GM12878 (cell line): Measurements from ENCODE around the gene SH3D19. TPM values are rescaled to one million over a fixed set of nuclear protein-coding genes. Genes with fewer than 3 reads are reported as not detected.

Experiments
- ATAC-seq: fragments of 200-7000 bp; cut with Tn5 transposase; 3 replicates; pipeline ENCODE4 v1.9.1; 2020; ENCODE audit warnings: mild to moderate bottlenecking, moderate library complexity
- BruUV-seq: library from RNA; stranded (reverse); fragments of 400-500 nt; replicated peaks from 2 replicates; lab custom pipeline; 2021; lab: Mats Ljungman, UMichigan
- CTCF ChIA-PET: fragments of 300-600 bp; sonication (Branson Sonifier 250); formaldehyde crosslinking; extraction: SDS; loops from one replicate; lab custom pipeline; 2021; ENCODE audit warnings: inconsistent platforms; lab: Yijun Ruan, JAX
- POLR2A ChIA-PET: fragments of 350-600 bp; formaldehyde crosslinking; extraction: SDS; loops from one replicate; lab custom pipeline; 2021; ENCODE audit warnings: inconsistent platforms; lab: Charles Lee
- RAD21 ChIA-PET: fragments of 300-600 bp; sonication (Branson Sonifier 250); formaldehyde crosslinking; loops from one replicate; lab custom pipeline; 2023; ENCODE audit warnings: antibody characterized with exemption; ENCODE audit not compliant: unreplicated experiment; lab: Charles Lee
- SMC1A ChIA-PET: fragments of 300-600 bp; sonication (Branson Sonifier 250); formaldehyde crosslinking; loops from one replicate; lab custom pipeline; 2023; ENCODE audit not compliant: unreplicated experiment, uncharacterized antibody; lab: Charles Lee
- DNase-seq: peaks from one replicate; pipeline ENCODE4 v3.0.0-alpha.2; 2011; ENCODE audit warnings: low read depth, low spot score
- FAIRE-seq: peaks from 3 replicates; lab custom pipeline; 2011; peaks lifted over from hg19 to GRCh38; lab: Jason Lieb, UNC
- H2AFZ ChIP-seq: 2 replicates; pipeline ENCODE4 v1.6.0; 2011; ENCODE audit warnings: low read depth, low read length, control low read depth; ENCODE audit not compliant: control insufficient read depth
- H3K27ac ChIP-seq: 2 replicates; pipeline ENCODE4 v1.5.1; 2011; ENCODE audit warnings: control low read depth; ENCODE audit not compliant: control insufficient read depth, insufficient read depth
- H3K27me3 ChIP-seq, 2 experiments: replicated peaks in 1 of 2; 2 replicates each; pipeline versions ENCODE4 v1.6.0 to v1.6.1; 2011; ENCODE audit warnings: low read length in 1 of 2; ENCODE audit not compliant: control insufficient read depth in 2 of 2, insufficient read depth in 2 of 2
- H3K36me3 ChIP-seq, 2 experiments: 2 replicates each; pipeline ENCODE4 v1.5.1; 2011; ENCODE audit warnings: low read length in 1 of 2; ENCODE audit not compliant: control insufficient read depth in 2 of 2, insufficient read depth in 2 of 2
- H3K4me1 ChIP-seq: 2 replicates; pipeline ENCODE4 v1.6.1; 2011; ENCODE audit warnings: mild to moderate bottlenecking, low read length, moderate library complexity, mixed read lengths; ENCODE audit not compliant: control insufficient read depth, insufficient read depth
- H3K4me2 ChIP-seq: 2 replicates; pipeline ENCODE4 v1.6.0; 2011; ENCODE audit warnings: control low read depth; ENCODE audit not compliant: control insufficient read depth, insufficient read depth
- H3K4me3 ChIP-seq: fragments of 200-600 bp; sonication (generic); 2 replicates; pipeline ENCODE4 v1.5.1; 2016
- H3K79me2 ChIP-seq: 2 replicates; pipeline ENCODE4 v1.6.0; 2011; ENCODE audit warnings: low read length; ENCODE audit not compliant: control insufficient read depth, insufficient read depth
- H3K9ac ChIP-seq: 2 replicates; pipeline ENCODE4 v1.8.0; 2011; ENCODE audit warnings: low read length, control low read depth, mixed read lengths; ENCODE audit not compliant: control insufficient read depth, insufficient read depth
- H3K9me3 ChIP-seq: replicated peaks from 3 replicates; pipeline ENCODE4 v1.5.1; 2011; ENCODE audit warnings: mild to moderate bottlenecking, low read length; ENCODE audit not compliant: control insufficient read depth, insufficient read depth
- H4K20me1 ChIP-seq: 2 replicates; pipeline ENCODE4 v1.6.0; 2011; ENCODE audit not compliant: control insufficient read depth, insufficient read depth
- EGR1 ChIP-seq, 2 experiments: IDR thresholded peaks; 1 replicate in 1 of 2; 2 replicates in 1 of 2; pipeline ENCODE4 v1.6.1; 2011 to 2012; ENCODE audit warnings: low read depth in 2 of 2, low read length in 2 of 2, borderline replicate concordance in 1 of 2, mild to moderate bottlenecking in 1 of 2, moderate library complexity in 1 of 2
- HDGF ChIP-seq: fragments of 450-650 bp; IDR thresholded peaks from 2 replicates; pipeline ENCODE4 v1.6.1; 2016; ENCODE audit warnings: antibody characterized with exemption
- JUNB ChIP-seq: IDR thresholded peaks from 2 replicates; pipeline ENCODE4 v1.6.1; 2016; ENCODE audit warnings: antibody characterized with exemption, mild to moderate bottlenecking
- TCF3 ChIP-seq: IDR thresholded peaks from 2 replicates; pipeline ENCODE4 v1.6.1; 2012; ENCODE audit warnings: low read depth, mild to moderate bottlenecking, low read length, borderline replicate concordance; ENCODE audit not compliant: insufficient read depth
- ZBTB11 ChIP-seq: fragments of 450-650 bp; formaldehyde crosslinking; IDR thresholded peaks from 2 replicates; pipeline ENCODE4 v1.5.0; 2022; ENCODE audit warnings: mild to moderate bottlenecking, missing genetic modification characterization
- WGBS: methylation state at CpG from one replicate; pipeline ENCODE4 v1.1.6; 2016; ENCODE audit warnings: low lambda C conversion rate; ENCODE audit not compliant: insufficient replicate concordance, insufficient coverage; ENCODE audit errors: missing lambda C conversion rate; 5-methylcytosine and 5-hydroxymethylcytosine counted together
- in situ Hi-C: fragments of 300-500 bp; cut with MboI; formaldehyde crosslinking; loops from 9 replicates; pipeline ENCODE4 v1.14.3; 2018; ENCODE audit warnings: mixed read lengths
- intact Hi-C: fragments of 100-400 bp; cut with micrococcal nuclease; formaldehyde crosslinking; loops from one replicate; pipeline ENCODE4 v1.14.2; 2022; ENCODE audit not compliant: unreplicated experiment
- polyA plus RNA-seq, 11 experiments: library from polyadenylated mRNA; depleted of rRNA in 4 of 11; unstranded in 6 of 11; stranded (reverse) in 5 of 11; fragments of >200 nt; fragmentation: Nextera tagmentation in 4 of 11; fragmentation: Illumina TruSeq in 1 of 11; extraction: Ambion mirVana in 4 of 11; extraction: Trizol in 1 of 11; gene quantifications; 1 replicate in 1 of 11; 2 replicates in 10 of 11; pipeline versions ENCODE4 v1.2.1 to v1.2.3, GENCODE V29; 2011 to 2016; ENCODE audit warnings: inconsistent platforms in 2 of 11, missing spikeins in 2 of 11, low read depth in 1 of 11
- total RNA-seq, 4 experiments: library from RNA; depleted of rRNA in 3 of 4; stranded (reverse); fragments of >200 nt in 3 of 4; fragmentation: Illumina TruSeq in 1 of 4; extraction: Trizol in 1 of 4; gene quantifications; 2 replicates each; pipeline versions ENCODE4 v1.2.1 to v1.2.3, GENCODE V29; 2013 to 2021

Gene SH3D19
- total and polyA plus RNA-seq, 10 of the 15 experiments (the other 5 are each of a cell fraction or from before 2014, with no cell fraction given) = 0.03 to 6.9 (median 0.33) TPM; not detected in 3

- in situ Hi-C loops (no loop called here), intact Hi-C loops (no loop called here)
- DNase-seq = no peak
- no peak for ATAC-seq
- SMC1A ChIA-PET = interaction anchor here (1.2 to 1.7 kb wide), 3 partner anchors 13 to 165 kb away, joined by 3 read pairs; no protein-coding TSS in a partner anchor
- RAD21 ChIA-PET = no interaction called here
- H2AFZ ChIP-seq = no peak overlapping the region
- no peaks in the 10 kb centered on the region for H3K9me3 ChIP-seq
- no peak for TF ChIP-seq JUNB
- no peak for TF ChIP-seq TCF3
- TF ChIP-seq ZBTB11 (CRISPR knock-in tag) = no peak
- TF ChIP-seq HDGF = no peak
- TF ChIP-seq EGR1 (IDR thresholded peaks at IDR 0.05; ENCODE audit: borderline replicate concordance in 1 of 2, low read depth in 2 of 2, low read length in 2 of 2) = no peak
- POLR2A ChIA-PET = no interaction called here
- H3K27me3 ChIP-seq = no peaks in the 10 kb centered on the region
- no peak overlapping the region for H3K27ac ChIP-seq
- CTCF ChIA-PET = interaction anchor here (0.6 to 1.3 kb wide), 2 partner anchors 20 to 27 kb away, joined by 3 to 4 read pairs; no protein-coding TSS in a partner anchor
- no peaks in the 10 kb centered on the region for H3K36me3 ChIP-seq
- no peak for FAIRE-seq
- H3K4me1 ChIP-seq = no peaks in the 10 kb centered on the region
- no TSS peak for BruUV-seq
- H3K9ac ChIP-seq = no peak overlapping the region
- no peak overlapping the region for H3K4me2 ChIP-seq
- H4K20me1 ChIP-seq = no peaks in the 10 kb centered on the region
- H3K4me3 ChIP-seq = no peak overlapping the region
- H3K79me2 ChIP-seq = no peaks in the 10 kb centered on the region
- 72% methylated on average over 5 of the region's 5 CpGs for WGBS
Observed at GRCh38 chr4:151144329-151145072, 180.9 kb downstream of the SH3D19 start.
